ENCODE measurements around the gene RNF167. TPM values are rescaled to one million over a fixed set of nuclear protein-coding genes. Genes with fewer than 3 reads are reported as not detected.

RNF167 gene
- total and polyA plus RNA-seq, 2 of the 4 experiments (the other 2 are of a cell fraction): 13.1 to 79.5 TPM

DNA sequence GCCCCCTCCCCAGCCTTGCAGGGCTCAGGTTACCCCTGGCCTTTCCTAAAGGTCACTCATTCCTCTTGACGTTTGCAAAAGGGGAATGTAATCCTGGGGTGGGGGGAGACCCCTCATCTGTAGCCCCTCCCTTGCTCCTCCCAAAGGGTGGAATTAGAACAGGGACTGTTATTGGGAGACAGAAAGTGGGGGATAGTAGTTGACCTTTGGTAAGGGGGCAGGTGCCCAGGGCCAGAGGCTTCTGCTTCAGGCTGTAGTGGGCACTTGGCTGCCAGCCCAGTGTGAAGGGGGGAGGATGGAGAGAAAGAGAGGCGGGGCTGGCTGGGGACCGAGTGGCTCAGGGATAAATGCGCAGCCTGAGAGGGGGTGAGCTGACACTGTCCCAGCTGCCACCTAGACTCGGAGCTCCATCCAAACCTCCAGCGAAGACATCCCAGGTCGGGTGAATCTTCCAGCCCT lies 10.7 kb downstream of the RNF167 start, which contains the start of gene ENO3 (continued):
- no peak for TF ChIP-seq RCOR1 (IDR thresholded peaks at IDR 0.05; ENCODE audit: insufficient replicate concordance, low read length)
- TF ChIP-seq FOS (IDR thresholded peaks at IDR 0.05; ENCODE audit: low read depth, low read length): no peak
- no peak for TF ChIP-seq MAFK (IDR thresholded peaks at IDR 0.05; ENCODE audit: low read depth, low read length)
- TF ChIP-seq RFX5 (IDR thresholded peaks at IDR 0.05; ENCODE audit: low read depth, low read length): no peak
- no peak for TF ChIP-seq NFE2L2 (IDR thresholded peaks at IDR 0.05; ENCODE audit: low read depth, low read length)

DNA sequence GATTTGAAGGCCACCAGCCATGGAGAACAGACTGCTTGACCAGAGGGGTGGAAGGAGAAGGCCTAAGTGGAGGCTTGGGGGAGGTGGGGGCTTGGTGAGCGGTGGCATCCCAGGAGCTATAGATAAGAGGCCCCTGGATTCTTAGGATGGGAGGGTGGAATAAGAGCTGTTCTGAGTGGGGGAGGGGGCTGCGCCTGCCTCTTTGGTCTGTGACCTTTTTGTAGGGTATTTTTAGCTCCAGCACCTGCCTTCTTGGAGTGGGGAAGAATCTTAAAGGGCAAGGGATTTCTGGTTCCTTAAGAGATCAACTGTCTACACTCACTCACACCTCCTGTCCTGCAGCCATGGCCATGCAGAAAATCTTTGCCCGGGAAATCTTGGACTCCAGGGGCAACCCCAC lies 11.4 kb downstream of the RNF167 start:
- no TSS peak for BruUV-seq (replicated peaks)

More for the DNA sequence above, 11.4 kb downstream of the RNF167 start:
- peaks cover 3% of the 10 kb centered on the region for H3K36me3 ChIP-seq (ENCODE audit: control insufficient read depth, insufficient read depth, low read length)
- 0 out of 3 replicates have a peak overlapping the region, but pooled peaks have one; percentile 74 for H2BK15ac ChIP-seq (ENCODE audit: low read depth, low read length)
- no peak overlapping the region for H4K5ac ChIP-seq (ENCODE audit: low read depth, low read length)
- intact Hi-C loops (cut with micrococcal nuclease) (no loop called here), dilution Hi-C loops (cut with HindIII; ENCODE audit: low sequenced_read_pairs, unreplicated experiment) (no loop called here), in situ Hi-C loops (cut with MboI; ENCODE audit: low sequenced_read_pairs) (no loop called here)
- no peak overlapping the region for H3K18ac ChIP-seq (ENCODE audit: low read depth, low read length)
- H3K56ac ChIP-seq (ENCODE audit: extremely low read depth, insufficient read depth, low read length): no peak overlapping the region
- CTCF ChIA-PET: interaction anchor here (0.9 kb wide), 1 partner anchor 43 kb away, joined by 3 read pairs; no protein-coding TSS in a partner anchor
- H3K27me3 ChIP-seq (ENCODE audit: control insufficient read depth, insufficient read depth, low read length): no peaks in the 10 kb centered on the region
- POLR2A ChIA-PET (ENCODE audit: unreplicated experiment): interaction anchor here (0.5 to 1.3 kb wide), 2 partner anchors 16 to 44 kb away, joined by 3 to 4 read pairs; no protein-coding TSS in a partner anchor
- H2AFZ ChIP-seq (replicated peaks; ENCODE audit: low read length, poor library complexity): peak overlapping the region; percentile 92
- H3K4me3 ChIP-seq (ENCODE audit: insufficient read depth, low read depth, low read length): no peak overlapping the region
- H4K91ac ChIP-seq (ENCODE audit: insufficient read depth, low read depth, low read length): peak overlapping the region; percentile 94
- H3K4ac ChIP-seq (ENCODE audit: low read depth, low read length): peak overlapping the region; percentile 99
- H3K9me3 ChIP-seq (ENCODE audit: control insufficient read depth, insufficient read depth, low read length): no peaks in the 10 kb centered on the region
- H2AK9ac ChIP-seq (replicated peaks; ENCODE audit: low read depth, low read length, poor library complexity): peak overlapping the region; percentile 87
- TF ChIP-seq, protein P1, sequence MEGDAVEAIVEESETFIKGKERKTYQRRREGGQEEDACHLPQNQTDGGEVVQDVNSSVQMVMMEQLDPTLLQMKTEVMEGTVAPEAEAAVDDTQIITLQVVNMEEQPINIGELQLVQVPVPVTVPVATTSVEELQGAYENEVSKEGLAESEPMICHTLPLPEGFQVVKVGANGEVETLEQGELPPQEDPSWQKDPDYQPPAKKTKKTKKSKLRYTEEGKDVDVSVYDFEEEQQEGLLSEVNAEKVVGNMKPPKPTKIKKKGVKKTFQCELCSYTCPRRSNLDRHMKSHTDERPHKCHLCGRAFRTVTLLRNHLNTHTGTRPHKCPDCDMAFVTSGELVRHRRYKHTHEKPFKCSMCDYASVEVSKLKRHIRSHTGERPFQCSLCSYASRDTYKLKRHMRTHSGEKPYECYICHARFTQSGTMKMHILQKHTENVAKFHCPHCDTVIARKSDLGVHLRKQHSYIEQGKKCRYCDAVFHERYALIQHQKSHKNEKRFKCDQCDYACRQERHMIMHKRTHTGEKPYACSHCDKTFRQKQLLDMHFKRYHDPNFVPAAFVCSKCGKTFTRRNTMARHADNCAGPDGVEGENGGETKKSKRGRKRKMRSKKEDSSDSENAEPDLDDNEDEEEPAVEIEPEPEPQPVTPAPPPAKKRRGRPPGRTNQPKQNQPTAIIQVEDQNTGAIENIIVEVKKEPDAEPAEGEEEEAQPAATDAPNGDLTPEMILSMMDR (conservative IDR thresholded peaks at IDR 0.05; ENCODE audit: low read depth, low read length): no peak
- TF ChIP-seq, protein P2, sequence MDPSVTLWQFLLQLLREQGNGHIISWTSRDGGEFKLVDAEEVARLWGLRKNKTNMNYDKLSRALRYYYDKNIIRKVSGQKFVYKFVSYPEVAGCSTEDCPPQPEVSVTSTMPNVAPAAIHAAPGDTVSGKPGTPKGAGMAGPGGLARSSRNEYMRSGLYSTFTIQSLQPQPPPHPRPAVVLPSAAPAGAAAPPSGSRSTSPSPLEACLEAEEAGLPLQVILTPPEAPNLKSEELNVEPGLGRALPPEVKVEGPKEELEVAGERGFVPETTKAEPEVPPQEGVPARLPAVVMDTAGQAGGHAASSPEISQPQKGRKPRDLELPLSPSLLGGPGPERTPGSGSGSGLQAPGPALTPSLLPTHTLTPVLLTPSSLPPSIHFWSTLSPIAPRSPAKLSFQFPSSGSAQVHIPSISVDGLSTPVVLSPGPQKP (IDR thresholded peaks at IDR 0.05; ENCODE audit: borderline replicate concordance, low read depth, low read length): no peak
- TF ChIP-seq RFX5 (IDR thresholded peaks at IDR 0.05; ENCODE audit: low read depth, low read length) (no peak), POLR2A (IDR thresholded peaks at IDR 0.05; ENCODE audit: low read depth, low read length) (no peak), CEBPB (IDR thresholded peaks at IDR 0.05; ENCODE audit: low read depth, low read length) (no peak), BHLHE40 (IDR thresholded peaks at IDR 0.05; ENCODE audit: low read depth, low read length) (no peak), RAD21 (IDR thresholded peaks at IDR 0.05; ENCODE audit: low read length) (no peak), RCOR1 (IDR thresholded peaks at IDR 0.05; ENCODE audit: insufficient replicate concordance, low read length) (no peak)
- H3K14ac ChIP-seq (replicated peaks; ENCODE audit: low read depth, low read length): peak overlapping the region; percentile 70; the same call in 1 of the 2 replicates
- no peak overlapping the region for H3K9ac ChIP-seq (ENCODE audit: low read depth, low read length)
- H2BK20ac ChIP-seq (ENCODE audit: low read depth, low read length): peak overlapping the region; percentile 54; the same call in 1 of the 2 replicates
- H3K4me1 ChIP-seq (ENCODE audit: control insufficient read depth, insufficient read depth, low read length): peaks cover 28% of the 10 kb centered on the region
- H3K27ac ChIP-seq (ENCODE audit: insufficient read depth, low read length): no peak overlapping the region
- peaks cover 12 to 27% of the 10 kb centered on the region in 2 experiments; a peak in 3 of 4 replicates for H3K79me1 ChIP-seq (ENCODE audit: low read depth in 1 of 2, low read length in 2 of 2)
- peak overlapping the region; percentile 97; the same call in 1 of the 2 replicates for H2AK5ac ChIP-seq (ENCODE audit: low read depth, low read length)
- peaks cover 20% of the 10 kb centered on the region for H4K20me1 ChIP-seq (ENCODE audit: insufficient read depth, low read length)
- no peak for DNase-seq
- 100% methylated on average over 1 of the region's 3 CpGs; no CpG with 5 or more reads in 1 of the 2 experiments for WGBS, 2 experiments (ENCODE audit: extremely low coverage in 2 of 2, insufficient read length in 1 of 2)
- no peak for ATAC-seq (ENCODE audit: low read depth)
- peak overlapping the region; percentile 86; the same call in 1 of the 2 replicates for H3K23ac ChIP-seq (ENCODE audit: low read depth, low read length)
- peaks cover 27% of the 10 kb centered on the region; the same call in 1 of the 2 replicates for H3K9me1 ChIP-seq (ENCODE audit: insufficient read depth, low read length)
- peak overlapping the region; percentile 95 to 97; a peak in 2 of 4 replicates for H4K8ac ChIP-seq (ENCODE audit: low read depth in 2 of 2, low read length in 2 of 2)
- H2BK120ac ChIP-seq (ENCODE audit: low read depth, low read length): peak overlapping the region; percentile 89
- H2BK5ac ChIP-seq (ENCODE audit: low read depth, low read length, poor library complexity, severe bottlenecking): no peak overlapping the region
- H3K4me2 ChIP-seq (ENCODE audit: low read depth, low read length): no peak overlapping the region
